Measurements from ENCODE around the gene CSNK2B.

GRCh38 chr6:31692886-31693285 lies 27.0 kb downstream of the CSNK2B start:
- no peak for TF ChIP-seq CTCF (IDR thresholded peaks at IDR 0.05)
- no peak for TF ChIP-seq POLR2AphosphoS5 (IDR thresholded peaks at IDR 0.05; ENCODE audit: low read depth, low read length)
- TF ChIP-seq SIN3A (IDR thresholded peaks at IDR 0.05; ENCODE audit: borderline replicate concordance, insufficient read depth, low read depth, low read length): no peak
- TF ChIP-seq REST (IDR thresholded peaks at IDR 0.05; ENCODE audit: insufficient read depth in 1 of 2, low read depth in 2 of 2, low read length in 1 of 2): no peak

Data from Panc1 (cell line).